Calu3 (cell line): Measurements from ENCODE around the gene TXK. TPM values are rescaled to one million over a fixed set of nuclear protein-coding genes. Genes with fewer than 3 reads are reported as not detected.

Source experiments
- BruUV-seq: library from RNA; stranded (reverse); fragments of 400-500 nt; replicated peaks from 2 replicates; lab custom pipeline; 2021; lab: Mats Ljungman, UMichigan
- CTCF ChIA-PET: fragments of 300-600 bp; sonication (Branson Sonifier 250); formaldehyde crosslinking; loops from one replicate; lab custom pipeline; 2022; ENCODE audit warnings: antibody characterized with exemption; lab: Charles Lee
- DNase-seq: peaks from one replicate; pipeline ENCODE4 v3.0.0; 2022
- H3K27ac Mint-ChIP-seq: one replicate; pipeline ENCODE4 v1.8.0; 2022; ENCODE audit warnings: mixed read lengths; ENCODE audit not compliant: unreplicated experiment
- H3K27me3 Mint-ChIP-seq: one replicate; pipeline ENCODE4 v1.8.0; 2022; ENCODE audit warnings: mixed read lengths; ENCODE audit not compliant: unreplicated experiment
- H3K36me3 Mint-ChIP-seq: one replicate; pipeline ENCODE4 v1.8.0; 2022; ENCODE audit warnings: mild to moderate bottlenecking, moderate library complexity, mixed read lengths; ENCODE audit not compliant: insufficient read depth, unreplicated experiment
- H3K4me1 Mint-ChIP-seq: one replicate; pipeline ENCODE4 v1.8.0; 2022; ENCODE audit warnings: mild to moderate bottlenecking, low read depth, mixed read lengths; ENCODE audit not compliant: unreplicated experiment
- H3K4me3 Mint-ChIP-seq: one replicate; pipeline ENCODE4 v1.8.0; 2022; ENCODE audit warnings: mild to moderate bottlenecking, low read depth, moderate library complexity, mixed read lengths; ENCODE audit not compliant: unreplicated experiment
- H3K9me3 Mint-ChIP-seq: one replicate; pipeline ENCODE4 v1.8.0; 2022; ENCODE audit warnings: low read depth, mixed read lengths; ENCODE audit not compliant: unreplicated experiment
- CTCF ChIP-seq: fragments of 200-600 bp; IDR thresholded peaks from one replicate; pipeline ENCODE4 v1.8.0; 2022; ENCODE audit warnings: antibody characterized with exemption; ENCODE audit not compliant: unreplicated experiment
- intact Hi-C: fragments of 100-400 bp; cut with micrococcal nuclease; formaldehyde crosslinking; loops from one replicate; pipeline ENCODE4 v1.10.0; 2022; ENCODE audit not compliant: unreplicated experiment
- total RNA-seq: library from RNA; stranded (reverse); gene quantifications from 2 replicates; pipeline ENCODE4 v1.2.3, GENCODE V29; 2022

Gene TXK
- total RNA-seq, 1 experiment from 2014 or later = 2.8 TPM

- H3K36me3 Mint-ChIP-seq = no peaks in the 10 kb centered on the region
- DNase-seq = no peak
- CTCF ChIA-PET = no interaction called here
- intact Hi-C loops = loop anchor here (10.0 kb wide), 1 partner anchor 99 kb away; no protein-coding TSS in a partner anchor
- H3K9me3 Mint-ChIP-seq = no peaks in the 10 kb centered on the region
- BruUV-seq = no TSS peak
- no peak overlapping the region for H3K4me3 Mint-ChIP-seq
- TF ChIP-seq CTCF = no peak
- H3K27ac Mint-ChIP-seq = no peak overlapping the region
- no peaks in the 10 kb centered on the region for H3K27me3 Mint-ChIP-seq
- peaks cover 8% of the 10 kb centered on the region for H3K4me1 Mint-ChIP-seq
Observed at GRCh38 chr4:48175328-48175727, 41.3 kb upstream of the TXK start.

- Mint-ChIP-seq H3K9me3 (no peaks in the 10 kb centered on the region), H3K4me1 (peaks cover 8% of the 10 kb centered on the region), H3K27ac (no peak overlapping the region), H3K4me3 (no peak overlapping the region), H3K27me3 (no peaks in the 10 kb centered on the region), H3K36me3 (no peaks in the 10 kb centered on the region)
- CTCF ChIA-PET = no interaction called here
- intact Hi-C loops = loop anchor here (10.0 kb wide), 1 partner anchor 101 kb away; no protein-coding TSS in a partner anchor
- no peak for TF ChIP-seq CTCF
- BruUV-seq = no TSS peak
- DNase-seq = no peak
Observed at GRCh38 chr4:48173056-48173991, 39.3 kb upstream of the TXK start.

DNA sequence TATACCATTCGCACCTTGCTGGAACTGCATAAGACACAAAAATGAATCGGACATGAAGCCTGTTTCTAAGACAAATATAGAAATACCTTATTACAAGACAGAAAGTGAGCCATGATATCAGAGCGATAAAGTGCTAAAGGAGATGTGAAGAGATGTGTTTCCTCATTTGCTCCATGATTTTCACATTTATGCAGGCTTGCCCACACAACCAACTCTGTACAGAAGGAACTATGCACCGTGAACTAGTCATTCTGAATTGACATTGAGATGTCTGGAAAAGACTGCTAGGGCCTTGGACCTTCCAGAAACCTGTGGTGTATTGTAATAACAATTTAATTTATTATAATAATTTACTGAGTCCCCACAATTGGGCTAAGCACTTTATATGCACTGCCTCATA, 38.6 kb upstream of the TXK start:
- H3K9me3 Mint-ChIP-seq = no peaks in the 10 kb centered on the region
- CTCF ChIA-PET = no interaction called here
- intact Hi-C loops = loop anchor here (10.0 kb wide), 1 partner anchor 102 kb away; no protein-coding TSS in a partner anchor
- H3K36me3 Mint-ChIP-seq = no peaks in the 10 kb centered on the region
- H3K27me3 Mint-ChIP-seq = no peaks in the 10 kb centered on the region
- no peak for TF ChIP-seq CTCF
- BruUV-seq = no TSS peak
- H3K27ac Mint-ChIP-seq = no peak overlapping the region
- peaks cover 8% of the 10 kb centered on the region for H3K4me1 Mint-ChIP-seq
- DNase-seq = no peak
- H3K4me3 Mint-ChIP-seq = no peak overlapping the region

GRCh38 chr4:48169636-48170035, 35.6 kb upstream of the TXK start:
- CTCF ChIA-PET = no interaction called here
- no peak overlapping the region for H3K27ac Mint-ChIP-seq
- DNase-seq = no peak
- BruUV-seq = no TSS peak
- peaks cover 8% of the 10 kb centered on the region for H3K4me1 Mint-ChIP-seq
- no peaks in the 10 kb centered on the region for H3K36me3 Mint-ChIP-seq
- no peak overlapping the region for H3K4me3 Mint-ChIP-seq
- TF ChIP-seq CTCF = no peak
- intact Hi-C loops = loop anchor here (10.0 kb wide), 1 partner anchor 105 kb away; no protein-coding TSS in a partner anchor
- no peaks in the 10 kb centered on the region for H3K9me3 Mint-ChIP-seq
- no peaks in the 10 kb centered on the region for H3K27me3 Mint-ChIP-seq
